Ishikawa (cell line): ENCODE measurements around the gene PLPP4.

Experiments
- EGR1 ChIP-seq: IDR thresholded peaks from 2 replicates; pipeline ENCODE4 v1.6.1; 2012
- RAD21 ChIP-seq: IDR thresholded peaks from 2 replicates; pipeline ENCODE4 v1.6.1; 2012; ENCODE audit warnings: low read depth
- TF ChIP-seq, protein P1 (sequence below): IDR thresholded peaks from 2 replicates; pipeline ENCODE4 v1.6.1; 2012

DNA sequence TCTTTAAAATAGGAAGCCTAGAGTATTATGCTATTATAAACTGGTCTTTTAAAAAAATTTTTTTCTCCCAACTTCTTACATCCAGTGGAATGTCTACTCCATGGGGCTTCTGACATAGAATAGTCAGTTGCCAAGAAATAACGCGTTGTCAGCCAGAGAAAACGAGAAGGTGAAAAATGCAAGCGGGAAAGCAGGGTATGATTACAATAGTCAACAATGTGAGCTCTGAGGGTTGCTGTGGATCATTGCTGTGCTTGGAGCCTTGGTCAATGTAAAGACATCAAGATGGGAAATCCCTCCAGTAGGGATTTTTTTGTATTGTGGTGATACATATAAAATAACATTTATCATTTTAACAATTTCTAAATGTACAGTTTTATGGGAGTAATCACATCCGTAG lies 27.6 kb upstream of the PLPP4 start:
- no peak for TF ChIP-seq EGR1
- TF ChIP-seq RAD21 = no peak
- TF ChIP-seq, protein P1, sequence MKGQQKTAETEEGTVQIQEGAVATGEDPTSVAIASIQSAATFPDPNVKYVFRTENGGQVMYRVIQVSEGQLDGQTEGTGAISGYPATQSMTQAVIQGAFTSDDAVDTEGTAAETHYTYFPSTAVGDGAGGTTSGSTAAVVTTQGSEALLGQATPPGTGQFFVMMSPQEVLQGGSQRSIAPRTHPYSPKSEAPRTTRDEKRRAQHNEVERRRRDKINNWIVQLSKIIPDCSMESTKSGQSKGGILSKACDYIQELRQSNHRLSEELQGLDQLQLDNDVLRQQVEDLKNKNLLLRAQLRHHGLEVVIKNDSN = no peak
